NCI-H2227 (cell line): Measurements from ENCODE around the gene BDH1.

Experiments
- DNase-seq: peaks from one replicate; lab custom pipeline; 2025; ENCODE audit not compliant: unreplicated experiment; lab: John Stamatoyannopoulos, UW

Gene BDH1

DNA sequence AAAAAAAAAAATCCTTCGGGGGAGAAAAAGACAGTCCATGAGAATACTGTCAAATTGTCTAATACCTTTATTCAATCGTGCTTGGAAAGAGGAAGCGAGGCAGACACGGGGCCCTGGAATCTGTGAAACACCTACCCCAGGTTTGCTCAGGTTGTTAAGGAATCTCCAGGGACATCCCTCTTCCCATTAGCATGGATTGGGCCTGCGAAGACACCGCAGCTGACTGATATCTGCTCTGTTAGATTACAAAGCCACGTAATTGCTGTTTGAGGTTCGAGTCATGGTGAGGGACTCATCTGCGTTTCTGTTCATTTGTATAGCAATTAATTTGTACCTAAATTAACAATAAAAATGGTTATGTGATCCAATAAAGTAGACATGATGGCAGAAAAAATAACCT is 91.0 kb downstream of the BDH1 start:
- no peak for DNase-seq

- DNase-seq: no peak
These were observed 92.5 kb downstream of the BDH1 start for GRCh38 chr3:197463279-197463678.

GRCh38 chr3:197462808-197463207 is 93.0 kb downstream of the BDH1 start:
- DNase-seq: no peak

- no peak for DNase-seq
These were observed 95.1 kb downstream of the BDH1 start for GRCh38 chr3:197460639-197461038.

GRCh38 chr3:197460002-197460401 is 95.8 kb downstream of the BDH1 start:
- no peak for DNase-seq
